SU-DHL-6 (cell line): ENCODE results near the gene RNF214.

Experiments
- H2AFZ ChIP-seq: fragments of 200-600 bp; sonication (generic); 2 replicates; pipeline ENCODE4 v1.6.1; 2014; ENCODE audit warnings: low read depth, mild to moderate bottlenecking, moderate library complexity, mixed read lengths, antibody characterized with exemption, low read length; ENCODE audit not compliant: severe bottlenecking
- H3F3A ChIP-seq: fragments of 200-600 bp; shearing (Covaris generic); 2 replicates; pipeline ENCODE4 v1.6.0; 2016; ENCODE audit warnings: antibody characterized with exemption, mild to moderate bottlenecking; ENCODE audit not compliant: insufficient read depth
- H3K27ac ChIP-seq: fragments of 200-600 bp; sonication (generic); 2 replicates; pipeline ENCODE4 v1.5.1; 2016; ENCODE audit warnings: low read depth, mild to moderate bottlenecking, low read length, moderate library complexity, mixed read lengths
- H3K27me3 ChIP-seq: fragments of 200-600 bp; sonication (generic), shearing (Covaris generic); 2 replicates; pipeline ENCODE4 v1.6.0; 2014; ENCODE audit warnings: mild to moderate bottlenecking, low read length
- H3K36me3 ChIP-seq: fragments of 200-600 bp; sonication (generic); 2 replicates; pipeline ENCODE4 v1.6.1; 2014; ENCODE audit warnings: mild to moderate bottlenecking, low read length, mixed read lengths
- H3K4me2 ChIP-seq: fragments of 300-600, 200-600 bp; shearing (Covaris generic), sonication (generic); 2 replicates; pipeline ENCODE4 v1.6.0; 2014; ENCODE audit warnings: low read length, low read depth, mild to moderate bottlenecking; ENCODE audit not compliant: poor library complexity, severe bottlenecking
- H3K4me3 ChIP-seq: fragments of 200-600 bp; sonication (generic); 2 replicates; pipeline ENCODE4 v1.5.1; 2014; ENCODE audit warnings: antibody characterized with exemption, low read length, mild to moderate bottlenecking, mixed read lengths; ENCODE audit not compliant: insufficient read depth, poor library complexity, severe bottlenecking
- H3K79me2 ChIP-seq: fragments of 200-600 bp; sonication (generic); 2 replicates; pipeline ENCODE4 v1.6.1; 2014; ENCODE audit warnings: mild to moderate bottlenecking, low read length, moderate library complexity; ENCODE audit not compliant: insufficient read depth
- H3K9ac ChIP-seq: fragments of 200-600 bp; sonication (generic); 2 replicates; pipeline ENCODE4 v1.7.0; 2014; ENCODE audit warnings: mild to moderate bottlenecking, low read length
- H3K9me2 ChIP-seq: fragments of 200-600 bp; sonication (generic); replicated peaks from 2 replicates; pipeline ENCODE4 v1.6.1; 2014; ENCODE audit warnings: low read length; ENCODE audit not compliant: insufficient read depth
- H3K9me3 ChIP-seq: fragments of 200-600 bp; sonication (generic); 2 replicates; pipeline ENCODE4 v1.6.1; 2014; ENCODE audit warnings: low read length, mixed read lengths; ENCODE audit not compliant: insufficient read depth
- H4K20me1 ChIP-seq: fragments of 200-600 bp; sonication (generic); 2 replicates; pipeline ENCODE4 v1.6.1; 2014; ENCODE audit warnings: low read depth, mild to moderate bottlenecking, antibody characterized with exemption, low read length, moderate library complexity, mixed read lengths
- CTCF ChIP-seq: fragments of 200-600 bp; sonication (generic); IDR thresholded peaks from one replicate; pipeline ENCODE4 v1.5.1; 2017; ENCODE audit warnings: antibody characterized with exemption, mild to moderate bottlenecking, low read length, moderate library complexity; ENCODE audit not compliant: insufficient read depth, poor library complexity, severe bottlenecking
- EZH2phosphoT487 ChIP-seq: fragments of 200-600 bp; sonication (generic), shearing (Covaris generic); conservative IDR thresholded peaks from 2 replicates; pipeline ENCODE4 v1.6.1; 2018; ENCODE audit warnings: mild to moderate bottlenecking, antibody characterized with exemption, low read length, moderate library complexity, mixed read lengths

The RNF214 gene

GRCh38 chr11:117315285-117316196, 83.1 kb downstream of the RNF214 start:
- no peak overlapping the region for H2AFZ ChIP-seq
- no peak overlapping the region for H3K27ac ChIP-seq

GRCh38 chr11:117316197-117316961, 83.9 kb downstream of the RNF214 start, which contains the start of gene BACE1:
Gene BACE1, minus strand, starts transcription at chr11:117316256. Its CDS starts 461 bp downstream, at chr11:117315795.
- Histone ChIP-seq H3F3A (no peaks in the 10 kb centered on the region), H3K9me2 (no peaks in the 10 kb centered on the region), H3K27ac (no peak within 1 kb of the TSS), H3K36me3 (no peaks in the 10 kb centered on the region), H2AFZ (no peak within 1 kb of the TSS), H4K20me1 (no peaks in the 10 kb centered on the region), H3K9ac (no peak within 1 kb of the TSS), H3K4me2 (no peak within 1 kb of the TSS), H3K79me2 (no peaks in the 10 kb centered on the region), H3K4me3 (no peak within 1 kb of the TSS), H3K27me3 (no peaks in the 10 kb centered on the region), H3K9me3 (no peaks in the 10 kb centered on the region)
- TF ChIP-seq CTCF: no peak
- TF ChIP-seq EZH2phosphoT487: no peak

More at GRCh38 chr11:117315285-117316196, 83.1 kb downstream of the RNF214 start:
- H3K4me2 ChIP-seq: no peak overlapping the region
- no peak overlapping the region for H3K4me3 ChIP-seq
- H3K27me3 ChIP-seq: no peaks in the 10 kb centered on the region
- H4K20me1 ChIP-seq: no peaks in the 10 kb centered on the region
- TF ChIP-seq EZH2phosphoT487 (no peak), CTCF (no peak)
- H3K9me3 ChIP-seq: no peaks in the 10 kb centered on the region
- no peaks in the 10 kb centered on the region for H3K36me3 ChIP-seq
- H3K79me2 ChIP-seq: no peaks in the 10 kb centered on the region
- H3K9ac ChIP-seq: no peak overlapping the region
- H3K9me2 ChIP-seq: no peaks in the 10 kb centered on the region
- H3F3A ChIP-seq: no peaks in the 10 kb centered on the region

- Histone ChIP-seq H3K4me2 (no peak overlapping the region), H3F3A (no peaks in the 10 kb centered on the region), H3K9me2 (no peaks in the 10 kb centered on the region), H3K79me2 (no peaks in the 10 kb centered on the region), H3K36me3 (no peaks in the 10 kb centered on the region), H3K9me3 (no peaks in the 10 kb centered on the region), H3K4me3 (no peak overlapping the region), H3K27me3 (no peaks in the 10 kb centered on the region), H3K9ac (no peak overlapping the region), H2AFZ (no peak overlapping the region), H3K27ac (no peak overlapping the region), H4K20me1 (no peaks in the 10 kb centered on the region)
- no peak for TF ChIP-seq CTCF
- no peak for TF ChIP-seq EZH2phosphoT487
Measured at GRCh38 chr11:117318738-117319137, 86.3 kb downstream of the RNF214 start.
